ENCODE measurements around the gene TRIB2. TPM values are rescaled to one million over a fixed set of nuclear protein-coding genes. Genes with fewer than 3 reads are reported as not detected.

Gene TRIB2
- total RNA-seq, 2 donors from 2014 or later: 2.4 to 4.1 TPM

GRCh38 chr2:12718015-12718671, 1.4 kb downstream of the TRIB2 start:
- peak overlapping the region; percentile 95 to 98 for H3K4me3 Mint-ChIP-seq
- H3K36me3 Mint-ChIP-seq (ENCODE audit: insufficient read depth in 2 of 2): peaks cover 3 to 5% of the 10 kb centered on the region in 2 donors
- ATAC-seq (replicated peaks in 1 of 2) (peak in 1 of 2 donors; percentile 14), DNase-seq (peak; percentile 28 to 48)
- H3K27ac Mint-ChIP-seq: peak overlapping the region; percentile 61
- peaks cover 69% of the 10 kb centered on the region for H3K4me1 Mint-ChIP-seq (ENCODE audit: low read depth)
- H3K27me3 Mint-ChIP-seq (ENCODE audit: low read depth): peaks cover 15% of the 10 kb centered on the region
- no peaks in the 10 kb centered on the region for H3K9me3 Mint-ChIP-seq

- peaks cover 76% of the 10 kb centered on the region for H3K4me1 Mint-ChIP-seq (ENCODE audit: low read depth)
- peak overlapping the region; percentile 88 for H3K27ac Mint-ChIP-seq
- no peaks in the 10 kb centered on the region for H3K9me3 Mint-ChIP-seq
- DNase-seq (peak; percentile 29 to 32), ATAC-seq (replicated peaks in 1 of 2) (no peak)
- H3K27me3 Mint-ChIP-seq (ENCODE audit: low read depth): peaks cover 15% of the 10 kb centered on the region
- peak overlapping the region; percentile 95 to 98 for H3K4me3 Mint-ChIP-seq
- peaks cover 3 to 5% of the 10 kb centered on the region in 2 donors for H3K36me3 Mint-ChIP-seq (ENCODE audit: insufficient read depth in 2 of 2)
These were observed 2.1 kb downstream of the TRIB2 start for GRCh38 chr2:12718711-12719399.

GRCh38 chr2:12719400-12720277, 2.9 kb downstream of the TRIB2 start:
- peak overlapping the region; percentile 88 for H3K27ac Mint-ChIP-seq
- peaks cover 81% of the 10 kb centered on the region for H3K4me1 Mint-ChIP-seq (ENCODE audit: low read depth)
- peaks cover 15% of the 10 kb centered on the region for H3K27me3 Mint-ChIP-seq (ENCODE audit: low read depth)
- DNase-seq (no peak), ATAC-seq (replicated peaks in 1 of 2) (no peak)
- peaks cover 3 to 5% of the 10 kb centered on the region in 2 donors for H3K36me3 Mint-ChIP-seq (ENCODE audit: insufficient read depth in 2 of 2)
- no peaks in the 10 kb centered on the region for H3K9me3 Mint-ChIP-seq
- H3K4me3 Mint-ChIP-seq: peak overlapping the region; percentile 95 to 98

- ATAC-seq (replicated peaks in 1 of 2) (no peak), DNase-seq (no peak)
- H3K27ac Mint-ChIP-seq: peak overlapping the region; percentile 59
- H3K36me3 Mint-ChIP-seq (ENCODE audit: insufficient read depth in 2 of 2): peaks cover 3 to 5% of the 10 kb centered on the region in 2 donors
- H3K4me1 Mint-ChIP-seq (ENCODE audit: low read depth): peaks cover 83% of the 10 kb centered on the region
- peak overlapping the region in 1 of 2 donors; percentile 95 for H3K4me3 Mint-ChIP-seq
- peaks cover 15% of the 10 kb centered on the region for H3K27me3 Mint-ChIP-seq (ENCODE audit: low read depth)
- no peaks in the 10 kb centered on the region for H3K9me3 Mint-ChIP-seq
These were observed 3.5 kb downstream of the TRIB2 start for GRCh38 chr2:12720278-12720620.

GRCh38 chr2:12720754-12721378, 4.1 kb downstream of the TRIB2 start:
- no peak overlapping the region for H3K27ac Mint-ChIP-seq
- peaks cover 15% of the 10 kb centered on the region for H3K27me3 Mint-ChIP-seq (ENCODE audit: low read depth)
- DNase-seq (no peak), ATAC-seq (replicated peaks in 1 of 2) (no peak)
- H3K9me3 Mint-ChIP-seq: no peaks in the 10 kb centered on the region
- peaks cover 83% of the 10 kb centered on the region for H3K4me1 Mint-ChIP-seq (ENCODE audit: low read depth)
- peak overlapping the region; percentile 6 to 95 for H3K4me3 Mint-ChIP-seq
- H3K36me3 Mint-ChIP-seq (ENCODE audit: insufficient read depth in 2 of 2): peaks cover 3 to 5% of the 10 kb centered on the region in 2 donors

GRCh38 chr2:12721566-12722446, 5.1 kb downstream of the TRIB2 start:
- peaks cover 3 to 5% of the 10 kb centered on the region in 2 donors for H3K36me3 Mint-ChIP-seq (ENCODE audit: insufficient read depth in 2 of 2)
- H3K9me3 Mint-ChIP-seq: no peaks in the 10 kb centered on the region
- H3K27ac Mint-ChIP-seq: peak overlapping the region; percentile 77
- peak overlapping the region; percentile 64 to 95 for H3K4me3 Mint-ChIP-seq
- H3K27me3 Mint-ChIP-seq (ENCODE audit: low read depth): peaks cover 15% of the 10 kb centered on the region
- peak; percentile 13 to 14 for ATAC-seq (replicated peaks in 1 of 2)
- peaks cover 84% of the 10 kb centered on the region for H3K4me1 Mint-ChIP-seq (ENCODE audit: low read depth)
- peak; percentile 19 to 21 for DNase-seq

- Mint-ChIP-seq H3K4me3 (peak overlapping the region; percentile 64 to 95), H3K27me3 (ENCODE audit: low read depth) (peaks cover 15% of the 10 kb centered on the region), H3K36me3 (ENCODE audit: insufficient read depth in 2 of 2) (peaks cover 3 to 5% of the 10 kb centered on the region in 2 donors), H3K9me3 (no peaks in the 10 kb centered on the region), H3K4me1 (ENCODE audit: low read depth) (peaks cover 93% of the 10 kb centered on the region), H3K27ac (no peak overlapping the region)
- ATAC-seq (replicated peaks in 1 of 2): peak in 1 of 2 donors; percentile 11
- DNase-seq: no peak
These were observed 5.9 kb downstream of the TRIB2 start for GRCh38 chr2:12722447-12723316.

- H3K4me1 Mint-ChIP-seq (ENCODE audit: low read depth): peaks cover 97% of the 10 kb centered on the region
- H3K36me3 Mint-ChIP-seq (ENCODE audit: insufficient read depth in 2 of 2): no peaks in the 10 kb centered on the region
- no peak for DNase-seq
- H3K27me3 Mint-ChIP-seq (ENCODE audit: low read depth): peaks cover 9% of the 10 kb centered on the region
- peak overlapping the region in 1 of 2 donors; percentile 48 for H3K4me3 Mint-ChIP-seq
- H3K9me3 Mint-ChIP-seq: no peaks in the 10 kb centered on the region
- ATAC-seq (replicated peaks in 1 of 2): no peak
- no peak overlapping the region for H3K27ac Mint-ChIP-seq
These were observed 7.2 kb downstream of the TRIB2 start for GRCh38 chr2:12723736-12724463.

GRCh38 chr2:12725233-12726187, 8.8 kb downstream of the TRIB2 start:
- H3K36me3 Mint-ChIP-seq (ENCODE audit: insufficient read depth in 2 of 2): no peaks in the 10 kb centered on the region
- peak overlapping the region in 1 of 2 donors; percentile 24 for H3K4me3 Mint-ChIP-seq
- DNase-seq (no peak), ATAC-seq (replicated peaks in 1 of 2) (no peak)
- H3K27me3 Mint-ChIP-seq (ENCODE audit: low read depth): no peaks in the 10 kb centered on the region
- no peaks in the 10 kb centered on the region for H3K9me3 Mint-ChIP-seq
- no peak overlapping the region for H3K27ac Mint-ChIP-seq
- H3K4me1 Mint-ChIP-seq (ENCODE audit: low read depth): peaks cover 89% of the 10 kb centered on the region

- no peak overlapping the region for H3K4me3 Mint-ChIP-seq
- no peak overlapping the region for H3K27ac Mint-ChIP-seq
- H3K9me3 Mint-ChIP-seq: no peaks in the 10 kb centered on the region
- no peaks in the 10 kb centered on the region for H3K36me3 Mint-ChIP-seq (ENCODE audit: insufficient read depth in 2 of 2)
- H3K27me3 Mint-ChIP-seq (ENCODE audit: low read depth): no peaks in the 10 kb centered on the region
- ATAC-seq (replicated peaks in 1 of 2): no peak
- DNase-seq: no peak
- H3K4me1 Mint-ChIP-seq (ENCODE audit: low read depth): peaks cover 86% of the 10 kb centered on the region
These were observed 9.5 kb downstream of the TRIB2 start for GRCh38 chr2:12726271-12726670.

All from activated T-cell treated with anti-CD3 and anti-CD28 coated beads, Interleukin-2, amount 50 U/mL, for 72 hours (primary cell).